Progenitor cell of endocrine pancreas (in vitro differentiated cells): Measurements from ENCODE around the gene SSR1. TPM values are rescaled to one million over a fixed set of nuclear protein-coding genes. Genes with fewer than 3 reads are reported as not detected.

ENCODE experiments used
- DNase-seq: peaks from one replicate; pipeline ENCODE4 v3.0.0; 2021; ENCODE audit warnings: low spot score; ENCODE audit not compliant: unreplicated experiment
- H3K27ac Mint-ChIP-seq: 2 replicates; pipeline ENCODE4 v1.8.0; 2021; ENCODE audit warnings: mild to moderate bottlenecking, moderate library complexity, mixed read lengths
- H3K27me3 Mint-ChIP-seq: 2 replicates; pipeline ENCODE4 v1.8.0; 2021; ENCODE audit warnings: mixed read lengths
- H3K36me3 Mint-ChIP-seq: 2 replicates; pipeline ENCODE4 v1.8.0; 2022; ENCODE audit warnings: mixed read lengths; ENCODE audit not compliant: insufficient read depth
- H3K4me1 Mint-ChIP-seq: 2 replicates; pipeline ENCODE4 v1.8.0; 2021; ENCODE audit warnings: low read depth, mixed read lengths
- H3K4me3 Mint-ChIP-seq: 2 replicates; pipeline ENCODE4 v1.8.0; 2021; ENCODE audit warnings: low read depth, mild to moderate bottlenecking, moderate library complexity, mixed read lengths
- H3K9me3 Mint-ChIP-seq: 2 replicates; pipeline ENCODE4 v1.8.0; 2021; ENCODE audit warnings: low read depth, mixed read lengths
- CTCF ChIP-seq: fragments of 200-600 bp; sonication (generic); IDR thresholded peaks from one replicate; pipeline ENCODE4 v1.5.0; 2021; ENCODE audit warnings: antibody characterized with exemption, mild to moderate bottlenecking; ENCODE audit not compliant: unreplicated experiment
- total RNA-seq: library from RNA; stranded (reverse); gene quantifications from 2 replicates; pipeline ENCODE4 v1.2.1, GENCODE V29; 2021

The SSR1 gene
- total RNA-seq, 1 donor from 2014 or later: 113 TPM

DNA sequence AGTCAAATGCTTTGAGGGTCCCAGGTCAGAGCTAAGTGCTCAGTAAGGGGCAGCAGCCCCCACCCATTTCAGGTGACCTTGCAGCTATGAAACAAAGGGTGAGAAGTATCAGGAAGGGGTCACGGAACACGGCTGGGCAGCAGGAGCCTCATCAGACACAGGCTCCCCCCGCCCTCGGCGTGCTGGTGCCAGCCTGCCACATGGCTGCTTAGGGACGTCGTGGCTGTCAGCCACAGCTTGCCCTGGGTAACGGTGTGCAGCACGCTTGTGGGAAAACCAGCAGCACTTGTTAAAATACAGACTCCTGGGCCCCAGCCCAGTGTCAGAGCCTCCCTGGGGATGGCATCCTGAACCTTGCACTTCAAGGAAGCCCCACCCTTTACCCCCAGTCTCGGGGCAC, 39.3 kb downstream of the SSR1 start:
- Mint-ChIP-seq H3K36me3 (peaks cover 1% of the 10 kb centered on the region), H3K27ac (no peak overlapping the region), H3K4me3 (no peak overlapping the region), H3K27me3 (no peaks in the 10 kb centered on the region), H3K4me1 (peaks cover 4% of the 10 kb centered on the region), H3K9me3 (no peaks in the 10 kb centered on the region)
- TF ChIP-seq CTCF: no peak
- DNase-seq: no peak

- Mint-ChIP-seq H3K27me3 (no peaks in the 10 kb centered on the region), H3K36me3 (no peaks in the 10 kb centered on the region), H3K4me3 (no peak overlapping the region), H3K27ac (no peak overlapping the region), H3K9me3 (no peaks in the 10 kb centered on the region), H3K4me1 (peaks cover 4% of the 10 kb centered on the region)
- no peak for DNase-seq
- no peak for TF ChIP-seq CTCF
Observed at GRCh38 chr6:7271205-7271534, 41.8 kb downstream of the SSR1 start.

- Mint-ChIP-seq H3K4me3 (no peak overlapping the region), H3K27ac (no peak overlapping the region), H3K36me3 (no peaks in the 10 kb centered on the region), H3K9me3 (no peaks in the 10 kb centered on the region), H3K27me3 (no peaks in the 10 kb centered on the region), H3K4me1 (peaks cover 3% of the 10 kb centered on the region)
- TF ChIP-seq CTCF: no peak
- no peak for DNase-seq
Observed at GRCh38 chr6:7270320-7271204, 42.4 kb downstream of the SSR1 start.

DNA sequence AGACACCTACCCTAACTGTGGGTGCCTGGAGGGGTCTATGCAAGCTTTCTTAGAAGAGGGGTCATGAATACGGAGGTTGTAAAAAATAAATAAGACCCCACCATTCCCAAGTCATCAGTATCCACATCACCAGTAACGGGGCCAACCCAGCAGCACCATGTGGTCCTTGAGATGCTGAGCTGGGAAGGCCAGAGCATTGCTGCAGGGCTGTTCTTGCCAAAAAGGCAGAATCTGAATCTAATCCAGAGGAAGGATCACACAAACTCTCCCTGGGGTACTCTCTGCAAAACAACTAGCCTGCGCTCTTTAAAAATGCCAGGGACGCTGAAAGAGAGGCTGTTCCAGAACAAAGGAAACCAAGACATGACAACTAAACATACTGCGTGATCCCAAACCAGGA, 43.2 kb downstream of the SSR1 start:
- no peaks in the 10 kb centered on the region for H3K36me3 Mint-ChIP-seq
- H3K27ac Mint-ChIP-seq: no peak overlapping the region
- DNase-seq: no peak
- H3K27me3 Mint-ChIP-seq: no peaks in the 10 kb centered on the region
- H3K9me3 Mint-ChIP-seq: no peaks in the 10 kb centered on the region
- H3K4me3 Mint-ChIP-seq: no peak overlapping the region
- H3K4me1 Mint-ChIP-seq: peaks cover 3% of the 10 kb centered on the region
- no peak for TF ChIP-seq CTCF

DNA sequence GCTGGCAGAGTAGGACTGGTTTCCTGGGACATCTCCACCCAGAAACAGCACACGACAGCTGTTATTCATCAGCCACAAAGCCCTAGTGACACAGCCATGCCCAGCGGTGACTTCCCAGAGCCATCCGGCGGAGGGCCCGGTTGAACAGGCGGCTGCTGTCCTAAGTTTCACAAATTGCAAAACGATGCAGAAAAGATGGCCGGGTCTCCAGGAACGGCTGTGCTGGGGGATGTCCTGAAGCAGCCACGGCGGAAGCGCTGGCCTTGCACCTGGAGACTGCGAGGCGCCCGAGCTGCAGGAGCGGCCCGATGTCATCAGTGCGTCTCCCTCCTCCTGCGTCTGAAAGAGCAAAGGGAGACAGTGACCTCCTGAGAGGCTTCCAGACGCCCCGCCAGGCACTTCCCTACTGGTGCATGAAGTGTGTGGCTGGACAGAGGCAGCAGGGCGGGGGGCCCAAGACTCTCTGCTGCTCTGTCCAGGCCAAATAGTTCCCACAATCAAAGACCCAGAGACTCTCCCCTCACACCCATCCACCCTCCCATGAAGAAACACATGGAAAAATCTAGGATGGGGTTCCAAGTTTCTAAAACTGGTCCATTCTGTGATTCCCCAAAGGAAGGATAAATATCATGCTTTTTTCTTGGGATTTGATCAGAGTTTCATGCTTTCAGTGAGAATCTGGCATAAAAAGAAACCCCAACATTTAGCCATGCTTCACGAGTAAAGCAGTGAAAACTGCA, 44.0 kb downstream of the SSR1 start:
- no peak for TF ChIP-seq CTCF
- Mint-ChIP-seq H3K27ac (no peak overlapping the region), H3K4me1 (peaks cover 3% of the 10 kb centered on the region), H3K9me3 (no peaks in the 10 kb centered on the region), H3K36me3 (no peaks in the 10 kb centered on the region), H3K4me3 (no peak overlapping the region), H3K27me3 (no peaks in the 10 kb centered on the region)
- DNase-seq: no peak
